Measurements from ENCODE around the gene SLC38A10. TPM values are rescaled to one million over a fixed set of nuclear protein-coding genes. Genes with fewer than 3 reads are reported as not detected.

Gene SLC38A10
- polyA plus RNA-seq, 4 donors: 48.4 to 107 (median 79.2) TPM

DNA sequence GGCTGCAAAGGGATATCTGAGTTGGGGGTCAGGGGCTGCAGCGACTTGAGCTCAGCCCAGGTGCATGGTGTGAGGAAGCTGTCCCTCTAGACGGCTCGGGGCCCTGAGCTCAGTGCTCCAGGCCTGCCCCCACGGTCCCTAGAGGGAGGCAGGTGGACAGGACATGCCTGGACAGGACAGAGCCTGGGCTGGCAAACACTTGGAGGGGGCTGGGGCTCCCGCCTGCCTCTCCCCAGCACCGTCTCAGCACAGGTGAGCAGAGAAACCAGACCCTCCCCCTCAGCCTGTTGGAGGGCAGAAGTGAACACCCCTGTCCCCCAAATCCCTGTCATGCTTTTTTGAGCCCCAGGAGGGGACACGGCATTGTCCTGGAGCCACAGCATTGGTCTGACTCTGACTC, 11.4 kb upstream of the SLC38A10 start:
- Histone ChIP-seq H3K36me3 (ENCODE audit: control insufficient read depth in 3 of 3, insufficient read depth in 2 of 3, low read depth in 1 of 3, low read length in 3 of 3) (peaks cover 0 to 9% (median 0%) of the 10 kb centered on the region in 3 donors), H3K27ac (ENCODE audit: low read depth in 1 of 3, low read length in 2 of 3) (no peak overlapping the region), H3K4me1 (ENCODE audit: control insufficient read depth in 3 of 3, insufficient read depth in 2 of 3, low read depth in 1 of 3, low read length in 2 of 3) (peaks cover 3 to 44% (median 5%) of the 10 kb centered on the region in 3 donors), H3K4me3 (ENCODE audit: low read depth in 1 of 3, low read length in 3 of 3) (no peak overlapping the region), H3K27me3 (ENCODE audit: control insufficient read depth in 3 of 3, insufficient read depth in 3 of 3, low read length in 3 of 3) (no peaks in the 10 kb centered on the region), H3K9me3 (ENCODE audit: control insufficient read depth in 2 of 2, insufficient read depth in 1 of 2, low read depth in 1 of 2, low read length in 1 of 2) (no peaks in the 10 kb centered on the region)
- 88 to 96% (median 90%) methylated on average over 7 of the region's 7 CpGs for WGBS, 3 donors
- DNase-seq: no peak
- no peak for FAIRE-seq

DNA sequence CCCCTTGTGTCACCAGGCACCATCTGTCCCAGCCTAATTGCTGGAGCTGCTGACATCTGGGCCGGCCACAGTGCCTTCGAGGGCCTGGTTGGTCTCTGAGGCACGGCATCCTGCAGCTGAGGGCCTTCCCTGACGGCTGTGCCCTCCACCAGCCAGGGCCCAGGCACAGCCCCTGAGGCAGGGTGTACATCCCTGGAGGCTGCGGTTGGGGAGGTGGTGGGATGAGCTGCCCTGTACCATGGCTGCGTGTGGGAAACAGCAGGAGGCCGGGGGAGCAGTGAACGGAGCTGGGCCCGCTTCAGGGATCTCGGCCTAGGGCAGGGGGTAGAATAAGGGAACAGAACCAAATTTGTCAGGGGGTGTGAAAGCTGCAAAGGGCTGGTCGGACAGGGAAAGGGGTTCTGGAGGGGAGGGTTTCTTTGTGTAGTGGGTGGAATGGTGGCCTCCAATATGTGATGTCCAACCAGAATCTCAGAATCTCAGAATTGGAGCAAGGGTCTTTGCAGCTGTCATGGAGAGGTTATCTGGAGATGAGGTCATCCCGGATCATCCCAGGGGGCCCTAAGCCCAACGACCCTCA, 10.0 kb upstream of the SLC38A10 start:
- DNase-seq (no peak), FAIRE-seq (no peak)
- Histone ChIP-seq H3K27ac (ENCODE audit: low read depth in 1 of 3, low read length in 2 of 3) (no peak overlapping the region), H3K9me3 (ENCODE audit: control insufficient read depth in 2 of 2, insufficient read depth in 1 of 2, low read depth in 1 of 2, low read length in 1 of 2) (no peaks in the 10 kb centered on the region), H3K36me3 (ENCODE audit: control insufficient read depth in 3 of 3, insufficient read depth in 2 of 3, low read depth in 1 of 3, low read length in 3 of 3) (peaks cover 0 to 9% (median 0%) of the 10 kb centered on the region in 3 donors), H3K27me3 (ENCODE audit: control insufficient read depth in 3 of 3, insufficient read depth in 3 of 3, low read length in 3 of 3) (no peaks in the 10 kb centered on the region), H3K4me1 (ENCODE audit: control insufficient read depth in 3 of 3, insufficient read depth in 2 of 3, low read depth in 1 of 3, low read length in 2 of 3) (peaks cover 3 to 32% (median 5%) of the 10 kb centered on the region in 3 donors), H3K4me3 (ENCODE audit: low read depth in 1 of 3, low read length in 3 of 3) (no peak overlapping the region)
- WGBS, 3 donors: 89 to 92% (median 90%) methylated on average over 13 of the region's 13 CpGs

DNA sequence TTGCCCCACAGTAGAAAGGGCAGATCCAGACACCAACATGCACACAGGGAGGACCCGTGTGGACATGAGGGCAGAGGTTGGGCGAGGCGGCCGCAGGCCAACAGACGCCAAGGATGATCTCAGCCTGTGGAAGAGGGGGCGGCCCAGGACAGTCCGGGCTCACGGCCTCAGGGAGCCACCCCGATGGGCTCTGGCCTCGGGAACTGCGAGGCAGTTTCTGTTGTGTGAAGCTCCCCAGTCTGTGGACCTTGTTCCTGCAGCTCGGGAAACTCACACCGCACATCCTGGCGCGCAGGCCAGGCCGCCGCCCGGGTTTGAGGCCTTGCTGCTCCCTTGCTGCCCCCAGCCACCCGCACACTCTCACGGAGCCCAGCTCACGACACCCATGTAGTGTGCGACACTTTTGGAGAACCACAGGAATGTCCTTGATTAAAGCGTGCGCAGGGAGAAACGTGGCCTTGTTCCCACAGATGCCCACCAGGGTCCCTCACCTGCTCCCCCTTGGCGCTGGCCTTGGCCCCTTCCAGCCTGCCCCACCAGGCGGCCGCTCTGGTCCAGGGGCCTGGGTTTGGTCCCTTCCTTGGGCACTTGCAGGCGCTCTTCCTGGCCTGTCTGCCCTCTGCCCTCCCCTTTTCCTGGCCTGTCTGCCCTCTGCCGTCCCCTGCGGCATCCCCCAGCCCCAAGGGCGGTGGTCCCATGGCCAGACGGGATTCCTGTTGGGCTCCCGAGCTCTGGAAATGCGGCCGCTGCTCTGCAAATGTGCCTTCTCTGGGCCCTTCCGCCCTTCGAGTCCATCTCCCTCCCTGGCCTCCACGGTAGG, 9.3 kb upstream of the SLC38A10 start:
- Histone ChIP-seq H3K27me3 (ENCODE audit: control insufficient read depth in 3 of 3, insufficient read depth in 3 of 3, low read length in 3 of 3) (no peaks in the 10 kb centered on the region), H3K27ac (ENCODE audit: low read depth in 1 of 3, low read length in 2 of 3) (no peak overlapping the region), H3K4me1 (ENCODE audit: control insufficient read depth in 3 of 3, insufficient read depth in 2 of 3, low read depth in 1 of 3, low read length in 2 of 3) (peaks cover 0 to 24% (median 0%) of the 10 kb centered on the region in 3 donors), H3K9me3 (ENCODE audit: control insufficient read depth in 2 of 2, insufficient read depth in 1 of 2, low read depth in 1 of 2, low read length in 1 of 2) (no peaks in the 10 kb centered on the region), H3K36me3 (ENCODE audit: control insufficient read depth in 3 of 3, insufficient read depth in 2 of 3, low read depth in 1 of 3, low read length in 3 of 3) (peaks cover 0 to 9% (median 0%) of the 10 kb centered on the region in 3 donors), H3K4me3 (ENCODE audit: low read depth in 1 of 3, low read length in 3 of 3) (no peak overlapping the region)
- DNase-seq: no peak
- no peak for FAIRE-seq
- WGBS, 3 donors: 90 to 94% (median 91%) methylated on average over 37 to 39 of the region's 39 CpGs

DNA sequence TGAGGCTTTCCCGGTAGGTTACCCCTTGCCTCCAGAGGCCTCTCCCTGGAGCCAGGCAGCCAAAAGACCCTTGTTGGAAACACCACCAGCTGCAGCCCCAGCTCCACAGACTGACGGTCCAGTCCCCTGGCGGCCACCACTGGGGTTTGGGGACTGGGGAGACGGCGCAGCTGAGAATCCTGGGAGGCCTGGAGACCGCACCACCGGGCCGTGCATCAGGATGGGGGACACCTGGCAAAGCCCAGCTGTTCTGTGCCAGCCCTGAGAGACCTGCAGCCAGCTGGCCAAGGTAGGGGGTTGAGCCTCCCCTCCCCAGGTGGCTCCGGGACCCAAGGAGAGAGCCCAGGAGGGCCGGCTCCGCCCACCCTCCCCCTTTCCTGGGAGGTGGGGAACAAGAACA, 8.3 kb upstream of the SLC38A10 start:
- H3K27ac ChIP-seq (ENCODE audit: low read depth in 1 of 3, low read length in 2 of 3): no peak overlapping the region
- H3K36me3 ChIP-seq (ENCODE audit: control insufficient read depth in 3 of 3, insufficient read depth in 2 of 3, low read depth in 1 of 3, low read length in 3 of 3): peaks cover 0 to 9% (median 0%) of the 10 kb centered on the region in 3 donors
- no peak for DNase-seq
- FAIRE-seq: no peak
- no peaks in the 10 kb centered on the region for H3K27me3 ChIP-seq (ENCODE audit: control insufficient read depth in 3 of 3, insufficient read depth in 3 of 3, low read length in 3 of 3)
- H3K4me1 ChIP-seq (ENCODE audit: control insufficient read depth in 3 of 3, insufficient read depth in 2 of 3, low read depth in 1 of 3, low read length in 2 of 3): peaks cover 0 to 16% (median 0%) of the 10 kb centered on the region in 3 donors
- no peak overlapping the region for H3K4me3 ChIP-seq (ENCODE audit: low read depth in 1 of 3, low read length in 3 of 3)
- H3K9me3 ChIP-seq (ENCODE audit: control insufficient read depth in 2 of 2, insufficient read depth in 1 of 2, low read depth in 1 of 2, low read length in 1 of 2): no peaks in the 10 kb centered on the region
- 87 to 91% (median 90%) methylated on average over 8 to 11 of the region's 11 CpGs for WGBS, 3 donors

- Histone ChIP-seq H3K27ac (ENCODE audit: low read depth in 1 of 3, low read length in 2 of 3) (no peak overlapping the region), H3K36me3 (ENCODE audit: control insufficient read depth in 3 of 3, insufficient read depth in 2 of 3, low read depth in 1 of 3, low read length in 3 of 3) (peaks cover 0 to 9% (median 0%) of the 10 kb centered on the region in 3 donors), H3K4me3 (ENCODE audit: low read depth in 1 of 3, low read length in 3 of 3) (no peak overlapping the region), H3K4me1 (ENCODE audit: control insufficient read depth in 3 of 3, insufficient read depth in 2 of 3, low read depth in 1 of 3, low read length in 2 of 3) (peaks cover 0 to 12% (median 0%) of the 10 kb centered on the region in 3 donors), H3K9me3 (ENCODE audit: control insufficient read depth in 2 of 2, insufficient read depth in 1 of 2, low read depth in 1 of 2, low read length in 1 of 2) (no peaks in the 10 kb centered on the region), H3K27me3 (ENCODE audit: control insufficient read depth in 3 of 3, insufficient read depth in 3 of 3, low read length in 3 of 3) (no peaks in the 10 kb centered on the region)
- FAIRE-seq (no peak), DNase-seq (no peak)
- 75 to 80% (median 77%) methylated on average over 11 to 15 of the region's 15 CpGs for WGBS, 3 donors
Measured at GRCh38 chr17:81302861-81303333, 7.8 kb upstream of the SLC38A10 start.

DNA sequence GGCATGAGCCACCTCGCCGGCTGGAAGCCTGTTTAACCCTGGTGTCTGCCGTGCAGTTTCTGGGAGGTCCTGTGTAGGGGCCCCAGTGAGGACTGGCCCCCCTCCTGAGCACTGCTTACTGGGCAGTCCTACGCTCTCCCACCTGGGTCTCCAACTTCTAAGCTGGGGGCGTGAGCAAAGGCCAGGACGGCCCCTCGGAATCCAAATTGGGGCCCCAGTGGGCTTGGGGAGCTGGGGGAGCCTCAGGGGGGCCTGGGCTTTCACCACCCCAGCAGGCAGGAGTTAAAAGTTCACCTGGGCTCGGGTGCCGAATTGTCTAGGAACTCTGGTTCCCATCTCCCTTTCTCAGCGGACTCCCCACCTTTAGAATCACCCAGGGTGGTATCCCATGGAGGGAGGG, 7.2 kb upstream of the SLC38A10 start:
- FAIRE-seq: no peak
- 80 to 83% (median 81%) methylated on average over 10 of the region's 10 CpGs for WGBS, 3 donors
- Histone ChIP-seq H3K4me3 (ENCODE audit: low read depth in 1 of 3, low read length in 3 of 3) (no peak overlapping the region), H3K36me3 (ENCODE audit: control insufficient read depth in 3 of 3, insufficient read depth in 2 of 3, low read depth in 1 of 3, low read length in 3 of 3) (peaks cover 0 to 9% (median 0%) of the 10 kb centered on the region in 3 donors), H3K27ac (ENCODE audit: low read depth in 1 of 3, low read length in 2 of 3) (no peak overlapping the region), H3K9me3 (ENCODE audit: control insufficient read depth in 2 of 2, insufficient read depth in 1 of 2, low read depth in 1 of 2, low read length in 1 of 2) (no peaks in the 10 kb centered on the region), H3K27me3 (ENCODE audit: control insufficient read depth in 3 of 3, insufficient read depth in 3 of 3, low read length in 3 of 3) (no peaks in the 10 kb centered on the region), H3K4me1 (ENCODE audit: control insufficient read depth in 3 of 3, insufficient read depth in 2 of 3, low read depth in 1 of 3, low read length in 2 of 3) (peaks cover 0 to 9% (median 0%) of the 10 kb centered on the region in 3 donors)
- DNase-seq: no peak

DNA sequence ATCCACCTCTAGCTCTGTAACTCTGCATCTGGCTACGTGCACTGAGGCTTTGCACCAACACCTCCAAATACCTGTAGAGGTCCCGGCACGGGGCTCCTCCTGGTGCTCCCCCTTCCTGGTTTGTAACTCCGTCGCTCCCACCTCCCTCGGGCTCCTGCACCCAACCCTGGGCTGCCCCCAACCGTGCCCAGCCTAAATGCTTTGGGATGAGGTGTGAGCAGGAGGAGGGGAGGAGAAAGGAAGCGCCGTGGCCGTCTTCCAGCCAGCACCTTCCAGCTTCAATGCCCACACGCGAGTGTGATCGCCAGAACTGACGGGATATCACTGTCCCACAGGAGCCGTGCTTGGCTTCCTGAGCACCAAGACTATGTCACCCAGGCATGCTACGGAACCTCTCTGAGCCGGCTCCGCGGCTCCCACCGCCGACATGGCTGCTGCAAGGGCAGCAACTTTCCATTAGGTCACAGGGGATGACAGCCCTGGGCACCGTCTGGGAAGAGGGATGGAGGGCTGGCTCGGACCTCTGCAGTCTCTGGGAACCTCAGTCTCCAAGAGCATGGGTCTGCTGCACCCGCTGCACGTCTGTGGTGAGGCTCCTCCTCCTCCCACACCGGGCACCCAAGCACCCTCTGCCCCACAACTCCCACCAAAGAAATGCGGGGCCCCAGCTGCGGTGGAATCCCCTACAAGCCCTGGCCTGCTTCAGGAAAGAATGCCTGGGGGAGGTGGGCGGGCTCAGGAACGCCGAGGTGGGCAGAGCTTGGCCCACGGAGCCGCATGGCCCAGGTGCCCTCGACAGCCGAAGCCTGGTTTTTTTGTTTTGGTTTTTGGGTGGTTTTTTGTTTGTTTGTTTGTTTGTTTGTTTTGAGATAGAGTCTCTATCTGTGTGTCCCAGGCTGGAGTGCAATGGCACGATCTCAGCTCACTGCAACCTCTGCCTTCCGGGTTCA, 6.4 kb upstream of the SLC38A10 start:
- no peak overlapping the region for H3K4me3 ChIP-seq (ENCODE audit: low read depth in 1 of 3, low read length in 3 of 3)
- no peaks in the 10 kb centered on the region for H3K27me3 ChIP-seq (ENCODE audit: control insufficient read depth in 3 of 3, insufficient read depth in 3 of 3, low read length in 3 of 3)
- FAIRE-seq (no peak), DNase-seq (no peak)
- 73 to 84% (median 74%) methylated on average over 35 to 37 of the region's 37 CpGs for WGBS, 3 donors
- peaks cover 0 to 9% (median 0%) of the 10 kb centered on the region in 3 donors for H3K4me1 ChIP-seq (ENCODE audit: control insufficient read depth in 3 of 3, insufficient read depth in 2 of 3, low read depth in 1 of 3, low read length in 2 of 3)
- peaks cover 0 to 7% (median 0%) of the 10 kb centered on the region in 3 donors for H3K36me3 ChIP-seq (ENCODE audit: control insufficient read depth in 3 of 3, insufficient read depth in 2 of 3, low read depth in 1 of 3, low read length in 3 of 3)
- no peaks in the 10 kb centered on the region for H3K9me3 ChIP-seq (ENCODE audit: control insufficient read depth in 2 of 2, insufficient read depth in 1 of 2, low read depth in 1 of 2, low read length in 1 of 2)
- no peak overlapping the region for H3K27ac ChIP-seq (ENCODE audit: low read depth in 1 of 3, low read length in 2 of 3)
